NCI-H187 treated with DMSO at 0.1 percent for 48 hours (cell line): ENCODE results near the gene STX2.
"Not testable (repeated sequence)": the region's sequence is repeated elsewhere in the genome, so short reads cannot be mapped to it uniquely, and the experiment has no call there.

ENCODE experiments used
- DNase-seq: peaks from one replicate; lab custom pipeline; 2025; lab: John Stamatoyannopoulos, UW

The STX2 gene

GRCh38 chr12:130799051-130799450 lies 40.0 kb downstream of the STX2 start:
- DNase-seq, result no peak

GRCh38 chr12:130796985-130797686 lies 41.9 kb downstream of the STX2 start:
- no peak for DNase-seq

- DNase-seq, result no peak
These were observed 43.1 kb downstream of the STX2 start for GRCh38 chr12:130795906-130796305.

GRCh38 chr12:130793554-130793849 lies 45.5 kb downstream of the STX2 start:
- DNase-seq, result no peak

- DNase-seq, result no peak
These were observed 46.1 kb downstream of the STX2 start for GRCh38 chr12:130792821-130793553.

- no peak for DNase-seq
These were observed 47.4 kb downstream of the STX2 start for GRCh38 chr12:130791629-130792028.

GRCh38 chr12:130788515-130788914 lies 50.5 kb downstream of the STX2 start:
- no peak for DNase-seq

- no peak for DNase-seq
These were observed 51.3 kb downstream of the STX2 start for GRCh38 chr12:130787445-130788410.

- no peak for DNase-seq
These were observed 52.0 kb downstream of the STX2 start for GRCh38 chr12:130787041-130787440.

- no peak for DNase-seq
These were observed 55.8 kb downstream of the STX2 start for GRCh38 chr12:130783110-130783715.

GRCh38 chr12:130782245-130782644 lies 56.8 kb downstream of the STX2 start:
- not testable (repeated sequence) for DNase-seq

GRCh38 chr12:130780880-130781575 lies 58.0 kb downstream of the STX2 start:
- DNase-seq, result no peak

GRCh38 chr12:130780325-130780724 lies 58.7 kb downstream of the STX2 start:
- no peak for DNase-seq

GRCh38 chr12:130778776-130779175 lies 60.3 kb downstream of the STX2 start:
- no peak for DNase-seq

GRCh38 chr12:130776857-130777339 lies 62.2 kb downstream of the STX2 start:
- DNase-seq, result no peak

GRCh38 chr12:130775953-130776856 lies 62.8 kb downstream of the STX2 start:
- no peak for DNase-seq

- DNase-seq, result no peak
These were observed 68.5 kb downstream of the STX2 start for GRCh38 chr12:130770413-130771028.

GRCh38 chr12:130768120-130768519 lies 70.9 kb downstream of the STX2 start:
- no peak for DNase-seq

- no peak for DNase-seq
These were observed 72.6 kb downstream of the STX2 start for GRCh38 chr12:130766470-130766869.

- no peak for DNase-seq
These were observed 73.8 kb downstream of the STX2 start for GRCh38 chr12:130765186-130765659.
